ENCODE data around the gene AOC2.

The AOC2 gene

GRCh38 chr17:42844271-42844670 lies at the start of gene AOC2:
Gene AOC2 (plus strand): TSS chr17:42844580. CDS start chr17:42844627, 47 bp downstream.
- DNase-seq = no peak

GRCh38 chr17:42795061-42795460 lies 49.3 kb upstream of the AOC2 start:
- DNase-seq = no peak

- no peak for DNase-seq
Observed at GRCh38 chr17:42795465-42795864, 48.9 kb upstream of the AOC2 start.

- DNase-seq = no peak
Observed at GRCh38 chr17:42796066-42796758, 48.2 kb upstream of the AOC2 start.

- no peak for DNase-seq
Observed at GRCh38 chr17:42797067-42798007, 47.0 kb upstream of the AOC2 start.

- no peak for DNase-seq
Observed at GRCh38 chr17:42798011-42798382, 46.4 kb upstream of the AOC2 start.

- DNase-seq = peak; percentile 85
Observed at GRCh38 chr17:42798383-42799380, 45.7 kb upstream of the AOC2 start, which contains the start of the genes CNTD1 and COA3. Gene CNTD1 (plus strand): TSS chr17:42798861. CDS start chr17:42799068, 207 bp downstream. Gene COA3 (minus strand): TSS chr17:42798704. CDS start chr17:42798681, 23 bp downstream.

GRCh38 chr17:42803074-42803883 lies 41.1 kb upstream of the AOC2 start:
- DNase-seq = peak; percentile 32

- DNase-seq = no peak
Observed at GRCh38 chr17:42804918-42805367, 39.4 kb upstream of the AOC2 start.

- DNase-seq = no peak
Observed at GRCh38 chr17:42806249-42806648, 38.1 kb upstream of the AOC2 start.

- no peak for DNase-seq
Observed at GRCh38 chr17:42809250-42809649, 35.1 kb upstream of the AOC2 start.

GRCh38 chr17:42814633-42815399 lies 29.6 kb upstream of the AOC2 start:
- DNase-seq = peak; percentile 29

- DNase-seq = no peak
Observed at GRCh38 chr17:42817866-42818265, 26.5 kb upstream of the AOC2 start.

GRCh38 chr17:42818379-42818778 lies 26.0 kb upstream of the AOC2 start:
- DNase-seq = no peak

- peak; percentile 41 for DNase-seq
Observed at GRCh38 chr17:42819939-42820535, 24.3 kb upstream of the AOC2 start.

- no peak for DNase-seq
Observed at GRCh38 chr17:42821176-42821575, 23.2 kb upstream of the AOC2 start.

- DNase-seq = no peak
Observed at GRCh38 chr17:42827472-42827871, 16.9 kb upstream of the AOC2 start.

GRCh38 chr17:42830971-42831370 lies 13.4 kb upstream of the AOC2 start:
- no peak for DNase-seq

- DNase-seq = no peak
Observed at GRCh38 chr17:42832213-42832933, 12.0 kb upstream of the AOC2 start.

All from NCI-H2227 treated with DMSO at 0.1 percent for 48 hours (cell line).